Panc1 (cell line): Measurements from ENCODE around the gene ASIC1.

Experiments
- TCF7L2 ChIP-seq: IDR thresholded peaks from 2 replicates; pipeline ENCODE4 v1.6.1; 2011; ENCODE audit warnings: mild to moderate bottlenecking, low read depth, low read length, inconsistent platforms
- TF ChIP-seq, protein P1 (sequence below): fragments of 450-650 bp; IDR thresholded peaks from 2 replicates; pipeline ENCODE4 v1.5.1; 2017; ENCODE audit warnings: mild to moderate bottlenecking

DNA sequence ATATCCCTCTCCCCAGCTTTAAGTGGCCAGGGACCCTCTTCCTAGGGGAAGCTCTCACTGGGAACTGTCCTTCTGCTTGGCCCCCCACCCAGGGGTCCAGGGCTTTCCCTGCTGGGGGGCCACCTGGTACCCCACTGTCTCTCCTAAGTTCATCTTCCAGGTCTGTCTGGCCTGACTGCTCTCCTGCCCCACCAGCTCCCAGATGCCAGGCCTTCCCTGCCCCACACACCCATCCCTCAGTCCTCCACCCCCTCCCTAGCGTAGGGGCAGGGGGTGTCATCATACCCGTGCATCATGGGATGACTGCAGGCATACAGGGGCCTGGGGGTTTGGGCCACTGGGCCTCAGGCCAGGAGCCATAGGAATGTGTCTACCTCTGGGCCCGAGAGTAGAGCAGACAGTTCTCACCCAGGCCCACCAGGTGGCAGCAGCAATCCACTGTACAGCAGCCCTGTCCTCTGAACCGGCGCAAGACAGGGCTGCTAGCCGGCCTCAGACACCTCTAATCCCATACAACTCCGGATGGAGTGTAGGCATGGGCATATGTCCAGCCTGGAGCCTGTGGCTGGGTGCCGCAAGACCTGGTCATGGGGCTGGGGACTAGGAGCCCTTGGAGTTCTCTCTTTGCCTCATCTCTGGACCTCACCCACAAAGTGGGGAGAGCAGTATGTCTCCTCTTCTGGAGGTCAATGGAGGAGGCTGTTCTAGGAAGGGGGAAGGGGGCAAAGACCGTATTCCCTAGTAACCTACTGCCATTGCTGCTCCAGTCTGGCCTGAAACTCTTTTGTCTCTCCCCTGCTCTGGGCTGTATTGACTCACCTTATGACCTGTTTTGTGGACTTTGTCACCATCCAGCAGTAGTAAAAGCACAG lies 17.8 kb downstream of the ASIC1 start:
- TF ChIP-seq, protein P1, sequence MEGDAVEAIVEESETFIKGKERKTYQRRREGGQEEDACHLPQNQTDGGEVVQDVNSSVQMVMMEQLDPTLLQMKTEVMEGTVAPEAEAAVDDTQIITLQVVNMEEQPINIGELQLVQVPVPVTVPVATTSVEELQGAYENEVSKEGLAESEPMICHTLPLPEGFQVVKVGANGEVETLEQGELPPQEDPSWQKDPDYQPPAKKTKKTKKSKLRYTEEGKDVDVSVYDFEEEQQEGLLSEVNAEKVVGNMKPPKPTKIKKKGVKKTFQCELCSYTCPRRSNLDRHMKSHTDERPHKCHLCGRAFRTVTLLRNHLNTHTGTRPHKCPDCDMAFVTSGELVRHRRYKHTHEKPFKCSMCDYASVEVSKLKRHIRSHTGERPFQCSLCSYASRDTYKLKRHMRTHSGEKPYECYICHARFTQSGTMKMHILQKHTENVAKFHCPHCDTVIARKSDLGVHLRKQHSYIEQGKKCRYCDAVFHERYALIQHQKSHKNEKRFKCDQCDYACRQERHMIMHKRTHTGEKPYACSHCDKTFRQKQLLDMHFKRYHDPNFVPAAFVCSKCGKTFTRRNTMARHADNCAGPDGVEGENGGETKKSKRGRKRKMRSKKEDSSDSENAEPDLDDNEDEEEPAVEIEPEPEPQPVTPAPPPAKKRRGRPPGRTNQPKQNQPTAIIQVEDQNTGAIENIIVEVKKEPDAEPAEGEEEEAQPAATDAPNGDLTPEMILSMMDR: peak; percentile 95
- TF ChIP-seq TCF7L2: no peak
